Heart right ventricle (tissue), 16 donors: ENCODE data around the gene CHD3. TPM values are rescaled to one million over a fixed set of nuclear protein-coding genes. Genes with fewer than 3 reads are reported as not detected.

Source experiments
- ATAC-seq, 8 donors: fragments of 200-7000 bp; cut with Tn5 transposase; one replicate each; pipeline ENCODE4 v1.9.1; 2020; ENCODE audit warnings: mild to moderate bottlenecking in 8 of 8, moderate library complexity in 8 of 8, moderate number of reproducible peaks in 1 of 8
- DNase-seq, 2 donors: peaks; one replicate each; pipeline ENCODE4 v3.0.0-alpha.2; 2020
- H3K27ac ChIP-seq, 10 donors: fragments of 200-600 bp; sonication (generic) in 2 of 10; one replicate each; pipeline versions ENCODE4 v1.5.0 to v1.8.0; 2020 to 2022; ENCODE audit warnings: mild to moderate bottlenecking in 3 of 10
- H3K27me3 ChIP-seq, 7 donors: fragments of 200-600 bp; one replicate each; pipeline ENCODE4 v1.8.0; 2021 to 2022; ENCODE audit warnings: mild to moderate bottlenecking in 2 of 7
- H3K36me3 ChIP-seq, 9 donors: fragments of 200-600 bp; sonication (generic) in 1 of 9; one replicate each; pipeline versions ENCODE4 v1.5.0 to v1.8.0; 2020 to 2022; ENCODE audit warnings: mild to moderate bottlenecking in 2 of 9
- H3K4me1 ChIP-seq, 9 donors: fragments of 200-600 bp; sonication (generic) in 1 of 9; one replicate each; pipeline versions ENCODE4 v1.5.0 to v1.8.0; 2020 to 2022; ENCODE audit warnings: mild to moderate bottlenecking in 4 of 9
- H3K4me3 ChIP-seq, 10 donors: fragments of 200-600 bp; sonication (generic) in 2 of 10; one replicate each; pipeline versions ENCODE4 v1.5.0 to v1.8.0; 2020 to 2022; ENCODE audit warnings: mild to moderate bottlenecking in 7 of 10, moderate library complexity in 2 of 10
- H3K9me3 ChIP-seq, 11 donors: fragments of 200-600 bp in 10 of 11; sonication (generic) in 2 of 11; one replicate each; pipeline versions ENCODE4 v1.5.0 to v1.8.0; 2013 to 2022; ENCODE audit warnings: mild to moderate bottlenecking in 2 of 11, control low read depth in 1 of 11, moderate library complexity in 1 of 11
- CTCF ChIP-seq, 9 donors: fragments of 200-600 bp; sonication (generic) in 2 of 9; IDR thresholded peaks; one replicate each; pipeline versions ENCODE4 v1.5.0 to v1.8.0; 2021 to 2022; ENCODE audit warnings: antibody characterized with exemption in 9 of 9, mild to moderate bottlenecking in 5 of 9, moderate library complexity in 1 of 9
- WGBS, 2 donors: extraction: QIAGEN DNeasy Blood & Tissue Kit; methylation state at CpG; one replicate each; pipeline ENCODE4 v1.1.7; 2013; ENCODE audit warnings: inconsistent platforms in 1 of 2; 5-methylcytosine and 5-hydroxymethylcytosine counted together
- intact Hi-C, 10 donors: fragments of 100-400 bp; cut with DNase I; formaldehyde crosslinking; loops; one replicate each; pipeline versions ENCODE4 v1.11.1 to v1.14.2; 2022
- polyA plus RNA-seq, 2 donors: library from polyadenylated mRNA; stranded (reverse); fragments of 200-250 nt; gene quantifications; one replicate each; pipeline ENCODE4 v1.2.3, GENCODE V29; 2013
- total RNA-seq, 10 donors: library from RNA; stranded (reverse); fragmentation: NEBNext Ultra II Directional in 3 of 10; extraction: Animal tissue kit (Norgen Biotek cat#: 25700) in 3 of 10; gene quantifications; one replicate each; pipeline versions ENCODE4 v1.2.1 to v1.2.4, GENCODE V29; 2021 to 2023
- donor health status: Arrhythmogenic right ventricular cardiomyopathy.
- donor health status: ischemic (EF 13 %, LVEDD 7.1; RV severe dilation, severe dysfunction).
- donor health status: healthy with polysubstance abuse.
- donor health status: DM: no; HTN: yes; CAD: no.
- donor health status: DM: no; HTN: no; CAD: no.
- donor health status: ischemic (EF 25% LVEDD 6.9; RV normal size, moderate dysfunction).
- donor health status: ischemic (EF 25% LVEDD 5.7; RV mildly dilated, moderate dysfunction).
- donor health status: healthy.
- donor health status: DM: yes; HTN: yes; CAD: no.
- donor health status: Ischemic cardiomyopathy.
- donor health status: ischemic (EF 35%, LVEDD 5.7; RV mildly dilated, moderate dysfunction).
- donor health status: nonischemic (EF 11% LVEDD 7.7; RV severe dilation, severe dysfunction).
- donor health status: DM: yes; HTN: yes; CAD: no.
- donor health status: PGD.
- donor health status: ischemic (EF 29% LVEDD 5.4; RV normal size, mild dysfunction).
- donor health status: nonischemic (EF 23%, LVEDD 6.1; RV moderate dilation, normal function).

CHD3 gene
- total and polyA plus RNA-seq, 12 donors = 8.2 to 29.0 (median 11.1) TPM

- intact Hi-C loops = loop anchor here in 4 of 10 donors (1.0 to 10.0 kb wide), 4 partner anchors 8 to 312 kb away; partner anchors contain the start of genes NAA38 (in 2 of the 4), PER1 (in 2 of the 4) and KDM6B (in 1 of the 4)
- peaks cover 15 to 64% (median 49%) of the 10 kb centered on the region in 9 donors for H3K4me1 ChIP-seq
These were observed 46.0 kb upstream of the CHD3 start for GRCh38 chr17:7842380-7843256.

GRCh38 chr17:7843257-7843535, 45.4 kb upstream of the CHD3 start:
- no peak for DNase-seq
- ATAC-seq = no peak
- Histone ChIP-seq H3K27ac (peak overlapping the region; percentile 90 to 100 (median 97)), H3K9me3 (no peaks in the 10 kb centered on the region), H3K4me1 (peaks cover 15 to 60% (median 46%) of the 10 kb centered on the region in 9 donors), H3K4me3 (peak overlapping the region; percentile 68 to 90 (median 76)), H3K36me3 (peaks cover 0 to 46% (median 17%) of the 10 kb centered on the region in 9 donors), H3K27me3 (no peaks in the 10 kb centered on the region)
- 0% methylated on average over 17 of the region's 17 CpGs for WGBS, 2 donors
- intact Hi-C loops = loop anchor here in 4 of 10 donors (1.0 to 10.0 kb wide), 4 partner anchors 9 to 312 kb away; partner anchors contain the start of genes NAA38 (in 2 of the 4), PER1 (in 2 of the 4) and KDM6B (in 1 of the 4)
- peak in 1 of 9 donors; percentile 7 for TF ChIP-seq CTCF (IDR thresholded peaks at IDR 0.05)

More at GRCh38 chr17:7842380-7843256, 46.0 kb upstream of the CHD3 start:
- ATAC-seq (peak; percentile 1 to 49 (median 26)), DNase-seq (peak; percentile 66 to 87)
- TF ChIP-seq CTCF (IDR thresholded peaks at IDR 0.05) = no peak
- 0% methylated on average over 47 of the region's 47 CpGs for WGBS, 2 donors
- Histone ChIP-seq H3K36me3 (peaks cover 0 to 40% (median 17%) of the 10 kb centered on the region in 9 donors), H3K4me3 (peak overlapping the region; percentile 68 to 90 (median 76)), H3K27ac (peak overlapping the region; percentile 90 to 100 (median 97)), H3K9me3 (no peaks in the 10 kb centered on the region), H3K27me3 (no peaks in the 10 kb centered on the region)

GRCh38 chr17:7843536-7844291, 44.9 kb upstream of the CHD3 start:
- peak; percentile 22 to 58 (median 40) for ATAC-seq
- Histone ChIP-seq H3K9me3 (no peaks in the 10 kb centered on the region), H3K36me3 (peaks cover 0 to 50% (median 20%) of the 10 kb centered on the region in 9 donors), H3K4me1 (peaks cover 15 to 56% (median 45%) of the 10 kb centered on the region in 9 donors), H3K27ac (peak overlapping the region; percentile 90 to 100 (median 97)), H3K4me3 (peak overlapping the region; percentile 68 to 90 (median 76)), H3K27me3 (no peaks in the 10 kb centered on the region)
- DNase-seq = peak; percentile 81 to 85
- intact Hi-C loops = loop anchor here in 5 of 10 donors (1.0 to 10.0 kb wide), 4 partner anchors 9 to 311 kb away; partner anchors contain the start of genes KDM6B (in 2 of the 5), NAA38 (in 2 of the 5) and PER1 (in 2 of the 5)
- WGBS, 2 donors = 0 to 2% methylated on average over 59 to 60 of the region's 61 CpGs
- TF ChIP-seq CTCF (IDR thresholded peaks at IDR 0.05) = no peak
